Measurements from ENCODE around the gene STK10. TPM values are rescaled to one million over a fixed set of nuclear protein-coding genes. Genes with fewer than 3 reads are reported as not detected.
A peak's percentile ranks its signal among the peaks of the same experiment; 100 is the strongest.

The STK10 gene
- total RNA-seq (2013), result 116 TPM
- polyA plus RNA-seq (100 to 1,000 TPM in 1 of 3 donors, 10 to 100 TPM in 2; 21.5 to 180 (median 47.4) TPM), polyA minus RNA-seq (183 and 234 TPM in 2 replicates), total RNA-seq (252 to 458 (median 383) reads per million in 11 experiments)

DNA sequence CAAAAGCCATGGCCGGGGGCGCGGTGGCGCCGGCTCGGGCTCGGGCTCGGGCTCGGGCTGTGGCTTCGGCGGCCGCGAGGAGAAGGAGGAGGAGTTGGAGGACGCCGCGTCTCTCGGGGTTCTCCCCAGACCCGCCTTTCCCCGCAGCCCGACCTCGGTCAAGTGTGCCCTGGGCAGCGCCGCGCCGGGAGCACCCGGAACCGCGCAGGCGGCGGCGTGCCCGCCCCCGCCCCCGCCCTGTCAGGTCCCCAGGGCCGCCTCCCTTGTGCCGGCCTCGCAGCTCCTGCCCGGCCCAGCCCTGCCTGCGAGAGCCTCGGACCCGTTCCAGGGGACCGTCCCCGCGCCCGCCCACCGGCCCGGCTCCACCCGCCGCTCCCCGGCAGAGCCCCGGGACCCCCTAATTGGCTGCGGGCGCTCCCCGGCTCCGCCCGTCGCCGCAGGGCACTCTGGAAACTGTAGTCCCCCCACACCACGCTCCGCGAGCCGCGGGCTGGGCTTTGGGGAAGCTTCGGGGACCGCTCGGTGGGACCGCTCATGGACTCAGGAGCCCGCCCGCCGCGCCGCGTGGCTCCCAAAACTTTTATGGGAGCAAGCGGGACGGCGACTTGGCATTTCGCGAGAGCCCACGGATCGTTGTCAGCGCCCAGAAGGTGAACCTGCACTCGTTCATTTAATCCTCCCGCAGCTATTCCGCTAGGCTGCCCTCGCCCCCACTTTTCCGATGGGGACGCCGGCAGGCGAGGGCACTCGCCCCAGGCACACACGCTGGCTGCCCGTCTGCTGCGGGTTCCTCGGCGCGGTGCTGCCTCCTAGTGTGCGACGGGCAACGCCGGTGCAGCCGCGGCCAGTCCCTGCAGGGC lies at the start of gene STK10:
TSS of gene STK10 (minus strand) at position 192 of the 860 bp plus-strand sequence. CDS start at position 10, 182 bp downstream.
- peak within 1 kb of the TSS; percentile 71 for H2AFZ ChIP-seq (ENCODE audit: insufficient read depth, low read depth, low read length, poor library complexity, severe bottlenecking)
- TF ChIP-seq, protein P1, sequence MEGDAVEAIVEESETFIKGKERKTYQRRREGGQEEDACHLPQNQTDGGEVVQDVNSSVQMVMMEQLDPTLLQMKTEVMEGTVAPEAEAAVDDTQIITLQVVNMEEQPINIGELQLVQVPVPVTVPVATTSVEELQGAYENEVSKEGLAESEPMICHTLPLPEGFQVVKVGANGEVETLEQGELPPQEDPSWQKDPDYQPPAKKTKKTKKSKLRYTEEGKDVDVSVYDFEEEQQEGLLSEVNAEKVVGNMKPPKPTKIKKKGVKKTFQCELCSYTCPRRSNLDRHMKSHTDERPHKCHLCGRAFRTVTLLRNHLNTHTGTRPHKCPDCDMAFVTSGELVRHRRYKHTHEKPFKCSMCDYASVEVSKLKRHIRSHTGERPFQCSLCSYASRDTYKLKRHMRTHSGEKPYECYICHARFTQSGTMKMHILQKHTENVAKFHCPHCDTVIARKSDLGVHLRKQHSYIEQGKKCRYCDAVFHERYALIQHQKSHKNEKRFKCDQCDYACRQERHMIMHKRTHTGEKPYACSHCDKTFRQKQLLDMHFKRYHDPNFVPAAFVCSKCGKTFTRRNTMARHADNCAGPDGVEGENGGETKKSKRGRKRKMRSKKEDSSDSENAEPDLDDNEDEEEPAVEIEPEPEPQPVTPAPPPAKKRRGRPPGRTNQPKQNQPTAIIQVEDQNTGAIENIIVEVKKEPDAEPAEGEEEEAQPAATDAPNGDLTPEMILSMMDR (IDR thresholded peaks at IDR 0.05), result peak; percentile 92
- intact Hi-C loops (cut with micrococcal nuclease), result loop anchor here (2.0 to 5.0 kb wide), 6 partner anchors 13 to 94 kb away; partner anchors contain the start of gene UBTD2 (in 2 of the 2)
- no peaks in the 10 kb centered on the region for H3K9me3 ChIP-seq (replicated peaks in 1 of 2; ENCODE audit: control insufficient read depth in 1 of 2, insufficient read depth in 1 of 2, low read length in 2 of 2)
- H3K4me1 Mint-ChIP-seq, result peaks cover 29% of the 10 kb centered on the region
- peak within 1 kb of the TSS; percentile 100 for H3K9ac ChIP-seq (ENCODE audit: insufficient read depth, low read length, poor library complexity, severe bottlenecking)
- H3K4me3 Mint-ChIP-seq, result peak within 1 kb of the TSS; percentile 99 to 100
- DNase-seq, result peak; percentile 82 to 91 (median 90)
- H3K27me3 ChIP-seq (ENCODE audit: control insufficient read depth in 2 of 2, insufficient read depth in 2 of 2, low read length in 2 of 2), result no peaks in the 10 kb centered on the region
- peak within 1 kb of the TSS; percentile 80 for H3K4me2 ChIP-seq (replicated peaks; ENCODE audit: extremely low read depth, low read length, poor library complexity, severe bottlenecking)
- H3K4me1 ChIP-seq (ENCODE audit: control insufficient read depth in 1 of 2, insufficient read depth in 2 of 2, low read length in 2 of 2), result peaks cover 34 to 38% of the 10 kb centered on the region in 2 donors
- H4K20me1 ChIP-seq (ENCODE audit: insufficient read depth, low read length), result peaks cover 50% of the 10 kb centered on the region
- H3K9me3 Mint-ChIP-seq, result peaks cover 0 to 2% (median 0%) of the 10 kb centered on the region in 7 donors
- H3K79me2 ChIP-seq (ENCODE audit: insufficient read depth, low read length), result peaks cover 46% of the 10 kb centered on the region
- H3K36me3 Mint-ChIP-seq, result peaks cover 24 to 32% of the 10 kb centered on the region in 2 donors
- H3K4me3 ChIP-seq (replicated peaks in 1 of 3; ENCODE audit: low read depth in 2 of 3, low read length in 3 of 3), result peak within 1 kb of the TSS; percentile 84 to 97 (median 85)
- H3K27ac Mint-ChIP-seq, result peak within 1 kb of the TSS; percentile 95 to 100 (median 99)
- peak within 1 kb of the TSS; percentile 97 for H3K27ac ChIP-seq (ENCODE audit: low read depth in 1 of 2, low read length in 2 of 2)
- WGBS (ENCODE audit: insufficient coverage), result under 1% methylated on average over 100 of the region's 102 CpGs
- H3K27me3 Mint-ChIP-seq (ENCODE audit: low read depth in 3 of 3), result peaks cover 0 to 5% (median 1%) of the 10 kb centered on the region in 3 donors
- peaks cover 5 to 11% of the 10 kb centered on the region in 2 donors for H3K36me3 ChIP-seq (replicated peaks in 1 of 2; ENCODE audit: control insufficient read depth in 1 of 2, insufficient read depth in 2 of 2, low read length in 2 of 2)

DNA sequence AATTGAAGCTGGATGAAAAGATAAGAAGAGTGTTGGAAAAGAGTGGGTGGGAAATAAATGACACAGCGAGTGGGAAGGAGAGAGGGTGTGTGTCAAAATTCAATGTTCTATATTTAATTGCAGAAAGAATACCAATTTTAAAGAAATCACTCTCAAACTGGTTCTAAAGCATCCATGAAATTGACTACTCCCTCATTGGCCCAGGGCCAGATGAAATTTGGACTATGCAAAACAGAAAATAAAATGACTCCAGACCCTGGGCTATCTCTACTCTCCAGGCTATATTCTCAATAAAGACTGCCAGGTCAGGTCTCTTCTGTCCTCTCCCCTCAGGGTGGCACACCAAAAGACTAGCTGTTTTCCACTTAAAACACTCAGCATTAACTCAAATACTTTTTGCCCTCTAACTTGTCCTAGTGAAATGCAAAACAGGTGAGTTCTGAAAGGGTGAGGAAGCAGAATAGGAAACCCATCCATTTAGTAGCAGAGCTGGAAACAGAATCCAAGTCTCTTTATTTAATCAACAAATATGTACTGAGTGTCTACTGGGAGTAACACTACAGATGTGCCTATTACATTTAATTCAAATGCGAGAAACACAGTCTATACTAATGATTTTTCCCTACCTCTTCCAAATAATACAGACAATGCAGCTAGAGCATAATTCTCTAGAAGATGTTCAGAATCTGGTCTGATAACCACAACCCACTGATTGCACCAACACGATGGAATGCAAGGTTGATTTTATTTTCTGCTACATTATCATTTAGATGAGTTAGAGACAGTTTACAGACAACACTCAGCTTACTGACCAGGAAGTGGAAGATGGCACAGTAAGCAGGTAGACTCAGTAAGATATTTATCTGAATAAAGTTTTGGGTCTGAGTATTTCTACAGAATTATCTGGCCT lies 48.1 kb upstream of the STK10 start:
- Mint-ChIP-seq H3K4me3 (no peak overlapping the region), H3K36me3 (peaks cover 22 to 28% of the 10 kb centered on the region in 2 donors), H3K4me1 (peaks cover 23% of the 10 kb centered on the region), H3K9me3 (no peaks in the 10 kb centered on the region), H3K27ac (peak overlapping the region in 2 of 7 donors; percentile 17 to 48), H3K27me3 (ENCODE audit: low read depth in 3 of 3) (no peaks in the 10 kb centered on the region)
- H3K4me1 ChIP-seq (ENCODE audit: control insufficient read depth in 1 of 2, insufficient read depth in 2 of 2, low read length in 2 of 2), result peaks cover 13 to 17% of the 10 kb centered on the region in 2 donors
- H3K4me3 ChIP-seq (replicated peaks in 1 of 3; ENCODE audit: low read depth in 2 of 3, low read length in 3 of 3), result no peak overlapping the region
- TF ChIP-seq, protein P1 (IDR thresholded peaks at IDR 0.05), result no peak
- no peaks in the 10 kb centered on the region for H3K27me3 ChIP-seq (ENCODE audit: control insufficient read depth in 2 of 2, insufficient read depth in 2 of 2, low read length in 2 of 2)
- H3K4me2 ChIP-seq (replicated peaks; ENCODE audit: extremely low read depth, low read length, poor library complexity, severe bottlenecking), result no peak overlapping the region
- no peak overlapping the region for H3K27ac ChIP-seq (ENCODE audit: low read depth in 1 of 2, low read length in 2 of 2)
- intact Hi-C loops (cut with micrococcal nuclease), result no loop called here
- peaks cover 4 to 24% of the 10 kb centered on the region in 2 donors for H3K36me3 ChIP-seq (replicated peaks in 1 of 2; ENCODE audit: control insufficient read depth in 1 of 2, insufficient read depth in 2 of 2, low read length in 2 of 2)
- WGBS (ENCODE audit: insufficient coverage), result no CpG with 5 or more reads among the region's 3 CpGs
- no peak for DNase-seq
- no peaks in the 10 kb centered on the region for H3K79me2 ChIP-seq (ENCODE audit: insufficient read depth, low read length)
- H4K20me1 ChIP-seq (ENCODE audit: insufficient read depth, low read length), result no peaks in the 10 kb centered on the region
- H2AFZ ChIP-seq (ENCODE audit: insufficient read depth, low read depth, low read length, poor library complexity, severe bottlenecking), result no peak overlapping the region
- no peaks in the 10 kb centered on the region for H3K9me3 ChIP-seq (replicated peaks in 1 of 2; ENCODE audit: control insufficient read depth in 1 of 2, insufficient read depth in 1 of 2, low read length in 2 of 2)
- H3K9ac ChIP-seq (ENCODE audit: insufficient read depth, low read length, poor library complexity, severe bottlenecking), result no peak overlapping the region
